Ectodermal cell (in vitro differentiated cells): ENCODE data around the gene CAMK2G.
"Not testable (repeated sequence)": the region's sequence is repeated elsewhere in the genome, so short reads cannot be mapped to it uniquely, and the experiment has no call there.

Experiments used
- H3K27ac ChIP-seq: 2 replicates; pipeline ENCODE4 v1.7.0; 2013; ENCODE audit warnings: mild to moderate bottlenecking, low read depth, low read length; ENCODE audit not compliant: insufficient read depth, poor library complexity, severe bottlenecking
- H3K27me3 ChIP-seq: 2 replicates; pipeline ENCODE4 v1.7.0; 2013; ENCODE audit warnings: mild to moderate bottlenecking, low read length; ENCODE audit not compliant: insufficient read depth, control insufficient read depth, poor library complexity, severe bottlenecking
- H3K36me3 ChIP-seq: one replicate; pipeline ENCODE4 v1.7.0; 2013; ENCODE audit warnings: low read length; ENCODE audit not compliant: control insufficient read depth, insufficient read depth
- H3K4me1 ChIP-seq: one replicate; pipeline ENCODE4 v1.7.0; 2013; ENCODE audit warnings: low read length; ENCODE audit not compliant: control insufficient read depth, insufficient read depth
- H3K4me3 ChIP-seq: 2 replicates; pipeline ENCODE4 v1.7.0; 2013; ENCODE audit warnings: low read depth, low read length, control low read depth; ENCODE audit not compliant: insufficient read depth
- H3K9me3 ChIP-seq: 2 replicates; pipeline ENCODE4 v1.7.0; 2013; ENCODE audit warnings: mild to moderate bottlenecking, low read length, moderate library complexity; ENCODE audit not compliant: control insufficient read depth
- WGBS, 2 experiments: methylation state at CpG; one replicate each; pipeline ENCODE4 v1.1.7; 2013; ENCODE audit warnings: missing lambda C conversion rate in 2 of 2; 5-methylcytosine and 5-hydroxymethylcytosine counted together

Gene CAMK2G

DNA sequence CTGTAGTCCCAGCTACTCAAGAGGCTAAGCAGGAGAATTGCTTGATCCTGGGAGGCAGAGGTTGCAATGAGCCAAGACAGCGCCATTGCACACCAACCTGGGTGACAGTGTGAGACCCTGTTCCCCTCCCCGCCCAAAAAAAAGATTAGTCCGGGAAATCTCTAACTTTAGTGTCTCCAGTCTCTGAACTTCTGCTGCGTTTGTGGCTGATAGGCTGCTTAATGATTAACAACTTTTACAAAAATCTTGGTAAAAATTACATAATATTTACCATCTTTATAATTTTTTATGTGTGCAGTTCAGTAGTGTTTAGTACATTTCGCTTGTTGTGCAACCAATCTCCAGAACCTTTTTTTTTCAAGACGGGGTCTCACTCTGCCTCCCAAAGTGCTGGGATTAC, 26.9 kb upstream of the CAMK2G start:
- 75 to 77% methylated on average over 5 to 6 of the region's 6 CpGs for WGBS, 2 experiments
- no peaks in the 10 kb centered on the region for H3K36me3 ChIP-seq
- H3K4me3 ChIP-seq = no peak overlapping the region

DNA sequence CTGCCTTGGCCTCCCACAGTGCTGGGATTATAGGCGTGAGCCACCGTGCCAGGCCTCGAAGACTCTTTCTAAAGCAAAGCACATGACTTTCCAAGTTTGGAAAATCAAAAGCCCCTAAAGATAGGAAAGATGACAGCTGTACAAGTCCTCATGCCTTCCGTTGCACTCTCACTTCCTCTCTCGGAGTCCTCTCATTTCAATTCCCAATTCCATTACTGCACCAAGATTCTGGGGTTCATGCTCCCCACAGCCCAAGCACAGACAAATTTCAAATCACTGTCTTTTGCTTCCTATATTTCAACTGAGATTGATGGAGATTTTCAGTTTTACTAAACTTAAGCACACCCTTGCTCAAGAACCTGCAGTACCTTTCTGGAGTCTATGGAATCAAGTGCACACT, 25.7 kb upstream of the CAMK2G start:
- WGBS, 2 experiments = 90 to 91% methylated on average over 5 of the region's 5 CpGs

More for the DNA sequence above, 26.9 kb upstream of the CAMK2G start:
- Histone ChIP-seq H3K9me3 (no peaks in the 10 kb centered on the region), H3K27me3 (no peaks in the 10 kb centered on the region), H3K4me1 (peaks cover under 1% of the 10 kb centered on the region), H3K27ac (no peak overlapping the region)

DNA sequence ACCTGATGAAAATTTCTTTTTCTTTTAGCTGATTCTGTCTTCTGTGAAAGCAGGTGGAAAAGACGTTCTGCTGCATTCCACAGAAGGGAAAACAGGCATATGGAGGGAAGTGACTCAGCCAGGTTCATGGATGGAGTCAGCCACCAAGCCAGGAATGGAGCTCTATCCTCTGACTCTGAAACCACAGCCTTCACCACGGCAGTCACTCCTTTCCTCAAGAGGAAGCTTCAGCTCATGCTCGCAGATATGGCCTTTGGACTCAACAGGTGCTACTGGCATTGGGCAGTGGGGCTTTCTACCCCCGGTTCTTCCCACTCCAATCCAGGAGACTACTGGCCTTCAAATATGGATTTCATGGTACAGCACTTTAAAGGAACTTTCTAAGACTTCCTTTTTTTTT, 25.1 kb upstream of the CAMK2G start:
- no peaks in the 10 kb centered on the region for H3K36me3 ChIP-seq
- no peaks in the 10 kb centered on the region for H3K27me3 ChIP-seq
- H3K4me1 ChIP-seq = no peaks in the 10 kb centered on the region
- H3K4me3 ChIP-seq = no peak overlapping the region
- no peak overlapping the region for H3K27ac ChIP-seq
- no peaks in the 10 kb centered on the region for H3K9me3 ChIP-seq
- 86% methylated on average over 4 of the region's 4 CpGs for WGBS, 2 experiments

More for the DNA sequence above, 25.7 kb upstream of the CAMK2G start:
- no peaks in the 10 kb centered on the region for H3K27me3 ChIP-seq
- H3K4me1 ChIP-seq = no peaks in the 10 kb centered on the region
- no peak overlapping the region for H3K27ac ChIP-seq
- H3K4me3 ChIP-seq = no peak overlapping the region
- no peaks in the 10 kb centered on the region for H3K36me3 ChIP-seq
- H3K9me3 ChIP-seq = no peaks in the 10 kb centered on the region

DNA sequence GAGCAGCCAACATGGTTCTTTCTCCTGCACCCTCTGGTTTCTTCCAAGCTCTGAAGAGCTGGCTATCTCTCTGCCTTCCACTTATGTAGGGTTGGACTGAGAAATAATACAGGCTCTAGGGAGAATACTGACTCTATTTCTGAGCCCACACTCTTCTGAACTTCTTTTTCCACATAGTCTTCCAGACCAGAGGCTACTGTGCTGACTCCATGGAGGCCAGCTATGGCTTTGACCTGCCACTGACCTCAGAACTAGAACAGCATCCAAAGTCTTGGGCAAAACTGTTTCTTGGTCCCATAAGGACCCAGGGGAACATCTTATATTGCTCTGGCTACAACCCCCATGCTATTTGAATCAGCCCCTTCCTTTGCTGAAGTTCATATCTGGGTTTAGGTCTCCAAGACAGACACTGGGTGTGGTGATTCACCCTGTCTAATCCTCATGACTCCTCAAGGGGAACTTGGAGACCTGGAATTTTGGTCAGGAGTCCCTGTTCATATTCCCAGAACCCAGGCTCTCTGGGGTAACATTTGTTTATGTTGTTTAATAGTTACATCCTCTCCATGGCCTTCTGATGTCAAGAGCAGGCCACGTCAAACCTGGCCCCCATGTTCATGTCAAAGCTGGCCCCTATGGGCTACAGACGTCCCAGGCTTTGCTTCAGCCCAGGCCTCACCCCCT, 24.5 kb upstream of the CAMK2G start:
- Histone ChIP-seq H3K4me1 (no peaks in the 10 kb centered on the region), H3K27me3 (no peaks in the 10 kb centered on the region), H3K36me3 (no peaks in the 10 kb centered on the region), H3K4me3 (no peak overlapping the region), H3K9me3 (no peaks in the 10 kb centered on the region), H3K27ac (no peak overlapping the region)
- 77 to 96% methylated on average over 2 of the region's 2 CpGs for WGBS, 2 experiments

DNA sequence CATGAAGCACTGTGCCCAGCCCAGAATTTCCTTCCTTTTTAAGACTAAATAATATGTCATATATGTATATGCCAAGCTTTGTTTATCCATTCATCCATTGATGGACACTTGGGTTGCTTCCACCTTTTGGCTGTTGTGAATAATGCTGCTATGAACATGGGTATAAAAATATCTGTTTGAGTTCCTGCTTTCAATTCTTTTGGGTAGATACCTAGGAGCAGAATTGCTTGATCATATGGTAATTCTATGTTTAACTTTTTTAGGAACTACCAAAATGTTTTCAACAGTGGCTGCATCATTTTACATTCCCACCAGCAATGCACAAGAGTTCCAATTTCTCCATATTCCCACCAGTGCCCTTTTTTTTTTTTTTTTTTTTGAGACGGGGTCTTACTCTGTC, 23.3 kb upstream of the CAMK2G start:
- 74 to 100% methylated on average over 1 of the region's 1 CpG for WGBS, 2 experiments

DNA sequence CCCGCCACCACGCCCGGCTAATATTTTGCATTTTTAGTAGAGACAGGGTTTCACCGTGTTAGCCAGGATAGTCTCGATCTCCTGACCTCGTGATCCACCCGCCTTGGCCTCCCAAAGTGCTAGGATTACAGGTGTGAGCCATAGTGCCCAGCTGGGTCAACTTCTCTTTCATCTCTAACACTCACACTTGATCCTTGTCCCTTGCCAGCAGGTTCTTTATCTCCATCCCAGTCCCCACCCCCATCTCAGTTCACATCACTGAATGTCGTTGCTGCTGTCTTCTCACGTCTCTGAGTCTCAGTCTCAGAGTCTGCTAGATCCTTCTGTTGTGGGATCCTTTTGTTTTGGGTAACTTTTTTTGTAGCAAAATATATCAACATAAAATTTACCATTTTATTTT, 21.0 kb upstream of the CAMK2G start:
- H3K36me3 ChIP-seq, H3K27ac ChIP-seq, H3K27me3 ChIP-seq, H3K9me3 ChIP-seq, H3K4me3 ChIP-seq, H3K4me1 ChIP-seq: not testable (repeated sequence)
- WGBS, 2 experiments = 93% methylated on average over 8 to 9 of the region's 9 CpGs

More for the DNA sequence above, 23.3 kb upstream of the CAMK2G start:
- Histone ChIP-seq H3K4me3 (no peak overlapping the region), H3K27ac (no peak overlapping the region), H3K4me1 (no peaks in the 10 kb centered on the region), H3K27me3 (no peaks in the 10 kb centered on the region), H3K36me3 (no peaks in the 10 kb centered on the region), H3K9me3 (no peaks in the 10 kb centered on the region)

DNA sequence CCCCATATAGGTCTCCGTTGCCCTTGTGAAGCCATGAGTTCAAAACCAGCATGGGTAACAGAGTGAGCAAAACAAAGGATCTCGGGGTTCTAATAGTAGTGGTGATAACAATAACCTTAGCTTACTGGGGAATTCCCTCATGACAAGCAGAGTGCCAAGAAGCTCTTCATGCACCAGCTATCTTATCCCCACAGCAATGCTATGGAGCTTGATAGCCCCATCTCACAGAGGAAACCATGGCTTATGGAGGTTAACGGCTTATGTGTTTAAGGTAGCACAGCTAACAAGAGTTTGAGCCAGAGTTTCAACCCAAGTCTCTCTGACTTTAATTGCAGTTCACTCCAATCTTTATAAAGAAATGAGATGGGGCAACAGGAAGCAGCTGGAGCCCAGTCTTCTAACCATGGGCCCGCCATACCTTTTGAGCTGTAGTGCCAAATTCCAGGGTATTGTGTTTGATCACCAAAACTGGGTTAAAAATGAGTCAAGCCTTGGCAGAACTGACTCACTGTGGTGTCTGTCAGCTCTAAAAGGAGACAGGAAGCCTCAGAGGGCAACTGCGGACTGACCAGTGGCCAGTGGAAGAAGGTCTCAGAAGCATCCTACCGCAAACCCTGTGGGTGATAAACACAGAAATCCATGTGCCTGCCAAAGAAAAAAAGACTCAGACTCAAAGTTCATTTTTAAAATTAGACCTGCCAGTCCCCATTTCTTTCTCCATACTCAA, 20.1 kb upstream of the CAMK2G start:
- H3K27ac ChIP-seq = no peak overlapping the region
- 75 to 78% methylated on average over 6 of the region's 6 CpGs for WGBS, 2 experiments
- no peaks in the 10 kb centered on the region for H3K9me3 ChIP-seq

DNA sequence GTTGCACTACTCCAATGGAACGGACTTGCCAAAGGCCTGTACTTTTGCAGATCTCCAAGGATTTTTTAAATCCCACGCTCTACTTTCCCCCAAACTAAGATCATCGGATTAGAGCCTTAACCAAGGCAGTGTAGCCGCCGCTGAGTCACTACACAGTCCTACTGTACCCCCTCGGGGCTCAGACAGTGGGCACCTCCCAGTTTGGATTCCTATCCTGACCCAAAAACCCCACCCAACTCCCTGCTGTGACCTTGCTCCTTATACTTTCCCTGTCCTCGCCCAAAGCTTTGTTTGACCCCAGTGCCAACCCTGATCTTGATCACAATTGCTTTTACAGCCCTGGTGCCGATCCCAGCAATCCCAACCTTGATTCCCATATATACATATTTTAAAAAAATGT, 19.1 kb upstream of the CAMK2G start:
- Histone ChIP-seq H3K27me3 (no peaks in the 10 kb centered on the region), H3K9me3 (no peaks in the 10 kb centered on the region), H3K4me3 (no peak overlapping the region), H3K36me3 (no peaks in the 10 kb centered on the region), H3K27ac (no peak overlapping the region), H3K4me1 (no peaks in the 10 kb centered on the region)
- WGBS, 2 experiments = 80 to 84% methylated on average over 8 of the region's 8 CpGs

More for the DNA sequence above, 20.1 kb upstream of the CAMK2G start:
- no peak overlapping the region for H3K4me3 ChIP-seq
- no peaks in the 10 kb centered on the region for H3K27me3 ChIP-seq
- H3K36me3 ChIP-seq = no peaks in the 10 kb centered on the region
- no peaks in the 10 kb centered on the region for H3K4me1 ChIP-seq

DNA sequence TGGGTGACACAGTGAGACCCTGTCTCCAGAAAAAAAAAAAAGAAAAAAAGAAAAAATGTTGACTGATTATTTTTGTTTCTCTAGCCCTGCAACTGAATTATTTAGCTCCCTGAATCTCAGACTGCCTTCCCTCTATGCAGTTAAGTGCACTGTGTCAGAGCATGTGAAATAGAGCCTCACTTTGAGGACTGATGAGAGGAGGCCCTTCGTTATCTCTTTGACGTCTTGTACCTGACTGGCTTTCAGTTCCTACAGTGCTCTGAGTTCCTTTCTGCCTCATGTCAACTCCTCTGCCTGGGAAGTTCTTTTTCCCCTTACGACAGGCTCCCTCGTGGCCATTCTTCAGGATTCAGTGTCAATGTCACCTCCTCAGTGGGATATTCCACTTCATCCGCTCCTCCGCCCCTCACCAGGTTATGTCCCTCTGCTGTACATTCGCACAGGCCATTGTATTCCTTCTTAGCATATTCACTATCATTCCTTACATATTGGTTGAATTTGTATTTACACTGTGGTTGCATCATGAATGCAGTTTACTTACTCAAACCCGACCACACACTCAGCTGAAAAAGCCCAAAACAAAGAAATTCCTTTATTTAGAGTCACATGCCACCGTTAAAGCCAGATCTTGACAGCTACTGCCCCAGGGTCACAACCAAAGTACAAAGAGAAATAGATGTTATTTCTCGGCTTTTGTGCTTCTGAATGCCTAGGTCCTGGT, 18.1 kb upstream of the CAMK2G start:
- Histone ChIP-seq H3K36me3 (no peaks in the 10 kb centered on the region), H3K4me1 (no peaks in the 10 kb centered on the region), H3K4me3 (no peak overlapping the region), H3K27ac (no peak overlapping the region), H3K9me3 (no peaks in the 10 kb centered on the region), H3K27me3 (no peaks in the 10 kb centered on the region)
- WGBS, 2 experiments = 70 to 75% methylated on average over 10 of the region's 10 CpGs

DNA sequence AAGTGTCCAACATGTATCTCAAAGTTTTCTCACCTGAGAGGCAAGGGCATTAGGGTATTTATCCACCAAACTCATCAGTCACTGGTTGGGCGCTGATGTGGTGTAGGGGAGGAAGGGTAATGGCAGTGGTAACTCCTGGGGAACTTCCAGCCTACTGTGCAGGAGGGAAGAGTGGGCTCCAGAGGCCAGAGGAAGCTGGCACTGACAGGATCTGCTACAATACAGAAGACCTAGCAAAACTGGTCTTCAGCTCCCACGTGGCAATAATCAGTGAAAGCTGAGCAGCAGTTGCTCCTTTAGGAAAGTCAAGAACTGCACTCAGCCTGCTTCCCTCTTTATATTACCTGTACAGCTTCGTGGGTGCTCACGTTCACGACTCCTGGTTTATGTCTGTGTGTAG, 17.2 kb upstream of the CAMK2G start:
- no peaks in the 10 kb centered on the region for H3K27me3 ChIP-seq
- H3K4me1 ChIP-seq = no peaks in the 10 kb centered on the region
- H3K36me3 ChIP-seq = no peaks in the 10 kb centered on the region
- H3K9me3 ChIP-seq = no peaks in the 10 kb centered on the region
- H3K27ac ChIP-seq = no peak overlapping the region
- 83 to 88% methylated on average over 5 of the region's 5 CpGs for WGBS, 2 experiments
- H3K4me3 ChIP-seq = no peak overlapping the region
